Thyroid gland (tissue), 4 donors: ENCODE measurements around the gene SPATS2L.

Experiments
- CTCF ChIP-seq, 6 experiments: fragments of 200-600 bp in 3 of 6; fragments of 450-650 bp in 3 of 6; sonication (generic) in 3 of 6; IDR thresholded peaks; one replicate each; pipeline ENCODE4 v1.5.1; 2016 to 2019; ENCODE audit warnings: antibody characterized with exemption in 6 of 6, mild to moderate bottlenecking in 2 of 6, inconsistent platforms in 1 of 6, moderate library complexity in 1 of 6
- POLR2A ChIP-seq, 2 donors: fragments of 450-650 bp; IDR thresholded peaks; one replicate each; pipeline ENCODE4 v1.6.1; 2017; ENCODE audit warnings: antibody characterized with exemption in 2 of 2, mild to moderate bottlenecking in 2 of 2, moderate library complexity in 1 of 2

GRCh38 chr2:200449149-200449548 is 142.7 kb downstream of the SPATS2L start:
- TF ChIP-seq CTCF (IDR thresholded peaks at IDR 0.05): no peak
- no peak for TF ChIP-seq POLR2A (IDR thresholded peaks at IDR 0.05)
